ENCODE measurements around the gene PAN2. TPM values are rescaled to one million over a fixed set of nuclear protein-coding genes. Genes with fewer than 3 reads are reported as not detected.
A peak's percentile ranks its signal among the peaks of the same experiment; 100 is the strongest.
"Not testable (repeated sequence)": the region's sequence is repeated elsewhere in the genome, so short reads cannot be mapped to it uniquely, and the experiment has no call there.

PAN2 gene
- total and polyA plus RNA-seq, 4 donors: 6.1 to 83.5 (median 56.7) TPM

GRCh38 chr12:56278905-56279304 lies 54.9 kb downstream of the PAN2 start:
- peaks cover 13 to 15% of the 10 kb centered on the region in 2 donors for H3K36me3 ChIP-seq (ENCODE audit: control insufficient read depth in 1 of 2, insufficient read depth in 2 of 2, low read length in 1 of 2)
- DNase-seq: no peak

GRCh38 chr12:56274299-56274698 lies 59.5 kb downstream of the PAN2 start:
- H3K27me3 ChIP-seq (ENCODE audit: control insufficient read depth in 1 of 2, insufficient read depth in 2 of 2, low read length in 1 of 2): no peaks in the 10 kb centered on the region
- H3K4me3 ChIP-seq (ENCODE audit: low read length in 2 of 2): no peak overlapping the region
- no peaks in the 10 kb centered on the region for H3K9me3 ChIP-seq (ENCODE audit: control insufficient read depth, low read length)
- WGBS, 2 donors: 95 to 98% methylated on average over 2 of the region's 2 CpGs
- H3K36me3 ChIP-seq (ENCODE audit: control insufficient read depth in 1 of 2, insufficient read depth in 2 of 2, low read length in 1 of 2): peaks cover 6 to 11% of the 10 kb centered on the region in 2 donors
- no peak for ATAC-seq (ENCODE audit: low FRiP score)
- no peak overlapping the region for H3K27ac ChIP-seq (ENCODE audit: low read depth in 1 of 2, low read length in 2 of 2)
- no peaks in the 10 kb centered on the region for H3K4me1 ChIP-seq (ENCODE audit: control insufficient read depth in 1 of 2, insufficient read depth in 2 of 2, low read length in 2 of 2)
- intact Hi-C loops (cut with DNase I): no loop called here
- DNase-seq: no peak

More at GRCh38 chr12:56278905-56279304, 54.9 kb downstream of the PAN2 start:
- no peaks in the 10 kb centered on the region for H3K9me3 ChIP-seq (ENCODE audit: control insufficient read depth, low read length)
- no peaks in the 10 kb centered on the region for H3K4me1 ChIP-seq (ENCODE audit: control insufficient read depth in 1 of 2, insufficient read depth in 2 of 2, low read length in 2 of 2)
- H3K27ac ChIP-seq (ENCODE audit: low read depth in 1 of 2, low read length in 2 of 2): no peak overlapping the region
- no peaks in the 10 kb centered on the region for H3K27me3 ChIP-seq (ENCODE audit: control insufficient read depth in 1 of 2, insufficient read depth in 2 of 2, low read length in 1 of 2)
- no peak overlapping the region for H3K4me3 ChIP-seq (ENCODE audit: low read length in 2 of 2)
- WGBS, 2 donors: 95 to 98% methylated on average over 3 of the region's 3 CpGs
- no peak for ATAC-seq (ENCODE audit: low FRiP score)
- intact Hi-C loops (cut with DNase I): no loop called here

- H3K4me1 ChIP-seq (ENCODE audit: control insufficient read depth in 1 of 2, insufficient read depth in 2 of 2, low read length in 2 of 2); H3K4me3 ChIP-seq (ENCODE audit: low read length in 2 of 2); H3K27ac ChIP-seq (ENCODE audit: low read depth in 1 of 2, low read length in 2 of 2); H3K9me3 ChIP-seq (ENCODE audit: control insufficient read depth, low read length); intact Hi-C loops (cut with DNase I); ATAC-seq (ENCODE audit: low FRiP score); H3K27me3 ChIP-seq (ENCODE audit: control insufficient read depth in 1 of 2, insufficient read depth in 2 of 2, low read length in 1 of 2): not testable (repeated sequence)
- WGBS, 2 donors: 74 to 84% methylated on average over 2 of the region's 2 CpGs
- H3K36me3 ChIP-seq (ENCODE audit: control insufficient read depth in 1 of 2, insufficient read depth in 2 of 2, low read length in 1 of 2): peaks cover 6 to 12% of the 10 kb centered on the region in 2 donors
- DNase-seq: peak in 1 of 2 donors; percentile 3
Measured at GRCh38 chr12:56272468-56272867, 61.3 kb downstream of the PAN2 start.

GRCh38 chr12:56271031-56271430 lies 62.8 kb downstream of the PAN2 start:
- ATAC-seq (ENCODE audit: low FRiP score) (peak; percentile 5), DNase-seq (no peak)
- Histone ChIP-seq H3K9me3 (ENCODE audit: control insufficient read depth, low read length) (no peaks in the 10 kb centered on the region), H3K27ac (ENCODE audit: low read depth in 1 of 2, low read length in 2 of 2) (no peak overlapping the region), H3K36me3 (ENCODE audit: control insufficient read depth in 1 of 2, insufficient read depth in 2 of 2, low read length in 1 of 2) (peaks cover 6 to 9% of the 10 kb centered on the region in 2 donors), H3K4me1 (ENCODE audit: control insufficient read depth in 1 of 2, insufficient read depth in 2 of 2, low read length in 2 of 2) (no peaks in the 10 kb centered on the region), H3K4me3 (ENCODE audit: low read length in 2 of 2) (no peak overlapping the region), H3K27me3 (ENCODE audit: control insufficient read depth in 1 of 2, insufficient read depth in 2 of 2, low read length in 1 of 2) (no peaks in the 10 kb centered on the region)
- WGBS, 2 donors: 2 to 7% methylated on average over 1 of the region's 1 CpG
- intact Hi-C loops (cut with DNase I): no loop called here

GRCh38 chr12:56267443-56268071 lies 66.2 kb downstream of the PAN2 start:
- 25 to 27% methylated on average over 21 of the region's 21 CpGs for WGBS, 2 donors
- Histone ChIP-seq H3K27ac (ENCODE audit: low read depth in 1 of 2, low read length in 2 of 2) (peak overlapping the region in 1 of 2 donors; percentile 69), H3K4me1 (ENCODE audit: control insufficient read depth in 1 of 2, insufficient read depth in 2 of 2, low read length in 2 of 2) (no peaks in the 10 kb centered on the region), H3K27me3 (ENCODE audit: control insufficient read depth in 1 of 2, insufficient read depth in 2 of 2, low read length in 1 of 2) (no peaks in the 10 kb centered on the region), H3K4me3 (ENCODE audit: low read length in 2 of 2) (peak overlapping the region; percentile 46 to 54), H3K9me3 (ENCODE audit: control insufficient read depth, low read length) (no peaks in the 10 kb centered on the region), H3K36me3 (ENCODE audit: control insufficient read depth in 1 of 2, insufficient read depth in 2 of 2, low read length in 1 of 2) (peaks cover 0 to 1% of the 10 kb centered on the region in 2 donors)
- DNase-seq (no peak), ATAC-seq (ENCODE audit: low FRiP score) (peak; percentile 16)
- intact Hi-C loops (cut with DNase I): no loop called here

GRCh38 chr12:56266693-56267442 lies 66.9 kb downstream of the PAN2 start, which contains the start of gene COQ10A:
Gene COQ10A, plus strand, starts transcription at chr12:56266942. Its CDS starts 177 bp downstream, at chr12:56267119.
- H3K4me3 ChIP-seq (ENCODE audit: low read length in 2 of 2): peak within 1 kb of the TSS; percentile 46 to 54
- H3K36me3 ChIP-seq (ENCODE audit: control insufficient read depth in 1 of 2, insufficient read depth in 2 of 2, low read length in 1 of 2): peaks cover 0 to 1% of the 10 kb centered on the region in 2 donors
- no peaks in the 10 kb centered on the region for H3K9me3 ChIP-seq (ENCODE audit: control insufficient read depth, low read length)
- intact Hi-C loops (cut with DNase I): no loop called here
- H3K4me1 ChIP-seq (ENCODE audit: control insufficient read depth in 1 of 2, insufficient read depth in 2 of 2, low read length in 2 of 2): no peaks in the 10 kb centered on the region
- peak within 1 kb of the TSS in 1 of 2 donors; percentile 72 for H3K27ac ChIP-seq (ENCODE audit: low read depth in 1 of 2, low read length in 2 of 2)
- WGBS, 2 donors: 0 to 1% methylated on average over 55 to 68 of the region's 68 CpGs
- ATAC-seq (ENCODE audit: low FRiP score): peak; percentile 96
- peak; percentile 94 to 95 for DNase-seq
- H3K27me3 ChIP-seq (ENCODE audit: control insufficient read depth in 1 of 2, insufficient read depth in 2 of 2, low read length in 1 of 2): no peaks in the 10 kb centered on the region

Other genes with a start within 250 kb of the PAN2 start
- 10 to 100 TPM; 59.9 to 63.5 TPM for gene PA2G4, start 229.4 kb downstream of the PAN2 start, total RNA-seq
- gene PA2G4, start 229.4 kb downstream of the PAN2 start, polyA plus RNA-seq: 10 to 100 TPM; 79.6 to 80.8 TPM
- gene RPL41, start 217.4 kb downstream of the PAN2 start, total RNA-seq: 1,000 to 10,000 TPM; 2,225 to 2,370 TPM
- gene RPL41, start 217.4 kb downstream of the PAN2 start, polyA plus RNA-seq: 1,000 to 10,000 TPM; 5,850 to 7,278 TPM
- gene ZC3H10, start 215.7 kb downstream of the PAN2 start, total RNA-seq: 1 to 10 TPM; 8.9 to 9.6 TPM
- 1 to 10 TPM; 1.8 to 3.1 TPM for gene ZC3H10, start 215.7 kb downstream of the PAN2 start, polyA plus RNA-seq
- 100 to 1,000 TPM; 103 to 106 TPM for gene ESYT1, start 205.7 kb downstream of the PAN2 start, total RNA-seq
- 10 to 100 TPM; 27.0 to 54.6 TPM for gene ESYT1, start 205.7 kb downstream of the PAN2 start, polyA plus RNA-seq
- gene MYL6B, start 181.4 kb downstream of the PAN2 start, total RNA-seq: 10 to 100 TPM; 30.2 to 34.2 TPM
- 100 to 1,000 TPM in 1 of 2 donors, 10 to 100 TPM in 1; 66.6 to 101 TPM for gene MYL6B, start 181.4 kb downstream of the PAN2 start, polyA plus RNA-seq
- 1,000 to 10,000 TPM; 1,811 to 3,292 TPM for gene MYL6, start 175.6 kb downstream of the PAN2 start, total RNA-seq
- 1,000 to 10,000 TPM; 5,914 to 7,311 TPM for gene MYL6, start 175.6 kb downstream of the PAN2 start, polyA plus RNA-seq
- 100 to 1,000 TPM; 118 to 140 TPM for gene SMARCC2, start 144.5 kb downstream of the PAN2 start, total RNA-seq
- gene SMARCC2, start 144.5 kb downstream of the PAN2 start, polyA plus RNA-seq: 10 to 100 TPM; 45.0 to 56.2 TPM
- gene RNF41, start 112.1 kb downstream of the PAN2 start, total RNA-seq: 10 to 100 TPM; 50.9 to 61.4 TPM
- 10 to 100 TPM; 32.9 to 39.3 TPM for gene RNF41, start 112.1 kb downstream of the PAN2 start, polyA plus RNA-seq
- 10 to 100 TPM; 18.6 to 19.7 TPM for gene NABP2, start 109.7 kb downstream of the PAN2 start, total RNA-seq
- gene NABP2, start 109.7 kb downstream of the PAN2 start, polyA plus RNA-seq: 10 to 100 TPM; 25.7 to 28.6 TPM
- not detected for gene SLC39A5, start 103.9 kb downstream of the PAN2 start, total RNA-seq
- 10 to 100 TPM in 1 of 2 donors, 1 to 10 TPM in 1; 1.1 to 21.4 TPM for gene SLC39A5, start 103.9 kb downstream of the PAN2 start, polyA plus RNA-seq
- gene ANKRD52, start 75.6 kb downstream of the PAN2 start, total RNA-seq: 10 to 100 TPM; 30.5 to 37.9 TPM
- 1 to 10 TPM; 4.4 to 9.3 TPM for gene ANKRD52, start 75.6 kb downstream of the PAN2 start, polyA plus RNA-seq
- gene COQ10A, start 67.1 kb downstream of the PAN2 start, total RNA-seq: 10 to 100 TPM; 11.1 to 11.2 TPM
- 10 to 100 TPM; 11.9 to 18.9 TPM for gene COQ10A, start 67.1 kb downstream of the PAN2 start, polyA plus RNA-seq
- 100 to 1,000 TPM; 103 to 104 TPM for gene CS, start 33.7 kb downstream of the PAN2 start, total RNA-seq
- 10 to 100 TPM; 49.5 to 56.3 TPM for gene CS, start 33.7 kb downstream of the PAN2 start, polyA plus RNA-seq
- 10 to 100 TPM; 72.2 to 92.0 TPM for gene CNPY2, start 18.0 kb downstream of the PAN2 start, total RNA-seq
- 100 to 1,000 TPM in 1 of 2 donors, 10 to 100 TPM in 1; 96.2 to 149 TPM for gene CNPY2, start 18.0 kb downstream of the PAN2 start, polyA plus RNA-seq
- under 1 TPM in 1 of 2 donors, not detected in 1; 0.52 TPM for gene IL23A, start 4.9 kb upstream of the PAN2 start, total RNA-seq
- not detected for gene IL23A, start 4.9 kb upstream of the PAN2 start, polyA plus RNA-seq
- gene STAT2, start 26.1 kb upstream of the PAN2 start, total RNA-seq: 100 to 1,000 TPM; 129 to 191 TPM
- gene STAT2, start 26.1 kb upstream of the PAN2 start, polyA plus RNA-seq: 100 to 1,000 TPM in 1 of 2 donors, 10 to 100 TPM in 1; 20.0 to 111 TPM
- gene APOF, start 28.9 kb upstream of the PAN2 start, total RNA-seq: not detected
- under 1 TPM in 1 of 2 donors, not detected in 1; 0.50 TPM for gene APOF, start 28.9 kb upstream of the PAN2 start, polyA plus RNA-seq
- 1 to 10 TPM; 4.0 to 5.9 TPM for gene TIMELESS, start 115.4 kb upstream of the PAN2 start, total RNA-seq
- gene TIMELESS, start 115.4 kb upstream of the PAN2 start, polyA plus RNA-seq: 1 to 10 TPM; 1.8 to 4.6 TPM
- gene MIP, start 120.7 kb upstream of the PAN2 start, total RNA-seq: not detected
- gene MIP, start 120.7 kb upstream of the PAN2 start, polyA plus RNA-seq: not detected
- 1 to 10 TPM; 2.1 to 3.6 TPM for gene SPRYD4, start 134.6 kb upstream of the PAN2 start, total RNA-seq
- 1 to 10 TPM; 1.6 to 1.8 TPM for gene SPRYD4, start 134.6 kb upstream of the PAN2 start, polyA plus RNA-seq
- 1 to 10 TPM in 1 of 2 donors, under 1 TPM in 1; 0.58 to 1.5 TPM for gene GLS2, start 154.2 kb upstream of the PAN2 start, total RNA-seq
- 1 to 10 TPM; 1.0 to 1.4 TPM for gene GLS2, start 154.2 kb upstream of the PAN2 start, polyA plus RNA-seq
- 10 to 100 TPM; 67.4 to 72.0 TPM for gene RBMS2, start 187.8 kb upstream of the PAN2 start, total RNA-seq
- 10 to 100 TPM; 12.5 to 18.2 TPM for gene RBMS2, start 187.8 kb upstream of the PAN2 start, polyA plus RNA-seq

Data from aorta (tissue), 5 donors.